ENCODE data around the gene TLK2.
"Not testable (repeated sequence)": the region's sequence is repeated elsewhere in the genome, so short reads cannot be mapped to it uniquely, and the experiment has no call there.

DNA sequence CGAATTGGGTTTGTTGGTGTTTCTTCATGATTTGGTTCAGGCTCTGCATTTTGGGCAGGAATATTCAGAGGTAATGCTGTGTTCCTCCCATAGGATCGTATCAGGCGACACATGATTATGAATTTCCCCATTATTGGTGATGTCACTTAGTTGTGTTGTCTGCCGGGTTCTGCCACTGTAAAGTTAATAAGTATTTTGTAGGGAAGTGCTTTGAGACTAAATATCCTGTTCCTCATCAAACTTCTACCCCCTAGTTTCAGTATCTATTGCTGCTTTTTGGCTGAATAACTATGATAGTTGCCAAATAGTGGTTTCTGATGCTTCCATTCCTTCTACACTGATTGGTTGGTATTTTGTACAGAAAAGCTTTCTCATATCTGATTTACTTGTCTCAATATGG is 26.4 kb upstream of the TLK2 start:
- TF ChIP-seq JUND (IDR thresholded peaks at IDR 0.05); FOXM1 (IDR thresholded peaks at IDR 0.05; ENCODE audit: low read depth): not testable (repeated sequence)

Measured in SK-N-SH (cell line).